B cell (primary cell): ENCODE measurements around the gene ZMYND15.

ENCODE experiments used
- EZH2 ChIP-seq: IDR thresholded peaks from 2 replicates; pipeline ENCODE4 v1.6.1; 2012; ENCODE audit warnings: borderline replicate concordance, low read depth, mild to moderate bottlenecking, moderate library complexity, low read length; ENCODE audit not compliant: insufficient read depth, poor library complexity, severe bottlenecking
- TF ChIP-seq, protein P1 (sequence below): fragments of 200-600 bp; IDR thresholded peaks from one replicate; pipeline ENCODE4 v1.8.0; 2022; ENCODE audit warnings: antibody characterized with exemption, mild to moderate bottlenecking

DNA sequence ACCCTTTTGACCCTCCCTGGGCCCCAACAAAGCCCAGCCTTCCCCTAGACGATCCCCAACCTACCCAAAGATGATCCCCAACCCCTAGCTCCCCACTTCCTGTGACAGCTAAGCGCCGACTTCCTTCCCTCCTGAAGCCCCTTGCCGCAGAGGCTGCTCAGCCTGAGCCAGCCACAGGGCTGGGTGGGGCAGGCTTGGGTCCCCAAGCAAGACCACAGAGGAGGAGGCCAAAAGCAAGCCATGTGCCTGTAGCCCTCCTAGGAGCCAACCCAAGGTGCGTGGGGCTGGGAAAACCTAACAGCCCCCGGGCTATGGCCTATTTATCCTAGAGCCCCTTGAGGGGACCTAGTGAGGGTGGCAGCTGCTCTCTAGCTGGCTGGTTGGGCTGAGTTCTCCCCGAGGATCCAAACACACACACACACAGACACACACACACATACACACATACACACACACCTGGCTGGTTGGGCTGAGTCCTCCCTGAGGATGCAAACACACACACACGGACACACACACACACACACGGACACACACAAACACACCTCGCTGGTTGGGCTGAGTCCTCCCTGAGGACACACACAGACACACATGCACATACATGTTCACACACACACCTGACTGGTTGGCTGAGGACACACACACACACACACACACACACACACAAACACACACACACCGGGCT is 24.4 kb upstream of the ZMYND15 start:
- TF ChIP-seq, protein P1, sequence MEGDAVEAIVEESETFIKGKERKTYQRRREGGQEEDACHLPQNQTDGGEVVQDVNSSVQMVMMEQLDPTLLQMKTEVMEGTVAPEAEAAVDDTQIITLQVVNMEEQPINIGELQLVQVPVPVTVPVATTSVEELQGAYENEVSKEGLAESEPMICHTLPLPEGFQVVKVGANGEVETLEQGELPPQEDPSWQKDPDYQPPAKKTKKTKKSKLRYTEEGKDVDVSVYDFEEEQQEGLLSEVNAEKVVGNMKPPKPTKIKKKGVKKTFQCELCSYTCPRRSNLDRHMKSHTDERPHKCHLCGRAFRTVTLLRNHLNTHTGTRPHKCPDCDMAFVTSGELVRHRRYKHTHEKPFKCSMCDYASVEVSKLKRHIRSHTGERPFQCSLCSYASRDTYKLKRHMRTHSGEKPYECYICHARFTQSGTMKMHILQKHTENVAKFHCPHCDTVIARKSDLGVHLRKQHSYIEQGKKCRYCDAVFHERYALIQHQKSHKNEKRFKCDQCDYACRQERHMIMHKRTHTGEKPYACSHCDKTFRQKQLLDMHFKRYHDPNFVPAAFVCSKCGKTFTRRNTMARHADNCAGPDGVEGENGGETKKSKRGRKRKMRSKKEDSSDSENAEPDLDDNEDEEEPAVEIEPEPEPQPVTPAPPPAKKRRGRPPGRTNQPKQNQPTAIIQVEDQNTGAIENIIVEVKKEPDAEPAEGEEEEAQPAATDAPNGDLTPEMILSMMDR = no peak
- no peak for TF ChIP-seq EZH2
